Measurements from ENCODE around the gene ASH1L.

DNA sequence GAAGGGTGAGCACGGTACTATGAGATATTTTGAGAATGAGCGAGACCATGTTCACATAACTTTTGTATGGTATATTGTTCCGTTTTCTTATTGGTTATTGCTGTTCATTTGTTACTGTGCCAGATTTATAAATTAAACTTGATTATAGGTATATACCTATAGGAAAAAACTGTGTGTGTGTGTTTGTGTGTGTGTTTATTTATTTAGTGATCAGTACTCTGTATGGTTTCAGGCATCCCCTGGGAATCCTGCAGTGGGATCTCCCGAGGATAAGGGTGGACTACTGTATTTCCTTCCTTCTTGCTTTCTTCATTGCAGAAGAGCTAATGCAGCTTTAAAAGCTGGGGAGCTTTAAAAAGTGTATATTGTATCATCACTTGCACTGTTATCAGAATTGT is 8.0 kb upstream of the ASH1L start:
- TF ChIP-seq, protein P1, sequence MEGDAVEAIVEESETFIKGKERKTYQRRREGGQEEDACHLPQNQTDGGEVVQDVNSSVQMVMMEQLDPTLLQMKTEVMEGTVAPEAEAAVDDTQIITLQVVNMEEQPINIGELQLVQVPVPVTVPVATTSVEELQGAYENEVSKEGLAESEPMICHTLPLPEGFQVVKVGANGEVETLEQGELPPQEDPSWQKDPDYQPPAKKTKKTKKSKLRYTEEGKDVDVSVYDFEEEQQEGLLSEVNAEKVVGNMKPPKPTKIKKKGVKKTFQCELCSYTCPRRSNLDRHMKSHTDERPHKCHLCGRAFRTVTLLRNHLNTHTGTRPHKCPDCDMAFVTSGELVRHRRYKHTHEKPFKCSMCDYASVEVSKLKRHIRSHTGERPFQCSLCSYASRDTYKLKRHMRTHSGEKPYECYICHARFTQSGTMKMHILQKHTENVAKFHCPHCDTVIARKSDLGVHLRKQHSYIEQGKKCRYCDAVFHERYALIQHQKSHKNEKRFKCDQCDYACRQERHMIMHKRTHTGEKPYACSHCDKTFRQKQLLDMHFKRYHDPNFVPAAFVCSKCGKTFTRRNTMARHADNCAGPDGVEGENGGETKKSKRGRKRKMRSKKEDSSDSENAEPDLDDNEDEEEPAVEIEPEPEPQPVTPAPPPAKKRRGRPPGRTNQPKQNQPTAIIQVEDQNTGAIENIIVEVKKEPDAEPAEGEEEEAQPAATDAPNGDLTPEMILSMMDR (IDR thresholded peaks at IDR 0.05), result no peak
- TF ChIP-seq POLR2A (IDR thresholded peaks at IDR 0.05) (no peak), POLR2AphosphoS5 (IDR thresholded peaks at IDR 0.05) (no peak)

Measured in breast epithelium (tissue), 3 donors.